ENCODE data around the gene SPECC1. TPM values are rescaled to one million over a fixed set of nuclear protein-coding genes. Genes with fewer than 3 reads are reported as not detected.

SPECC1 gene
- total and polyA plus RNA-seq, 8 donors: 6.1 to 38.3 (median 7.1) TPM

GRCh38 chr17:20077978-20078685 lies 69.0 kb downstream of the SPECC1 start:
- Histone ChIP-seq H3K36me3 (no peaks in the 10 kb centered on the region), H3K27ac (no peak overlapping the region), H3K4me3 (no peak overlapping the region), H3K9me3 (no peaks in the 10 kb centered on the region), H3K4me1 (peaks cover 0 to 32% of the 10 kb centered on the region in 2 donors), H3K27me3 (no peaks in the 10 kb centered on the region)
- intact Hi-C loops (cut with DNase I): no loop called here
- no peak for TF ChIP-seq CTCF (IDR thresholded peaks at IDR 0.05)
- DNase-seq (no peak), ATAC-seq (no peak)

- DNase-seq (no peak), ATAC-seq (no peak)
- no peak overlapping the region for H3K27ac ChIP-seq
- intact Hi-C loops (cut with DNase I): no loop called here
- TF ChIP-seq CTCF (IDR thresholded peaks at IDR 0.05): no peak
- no peaks in the 10 kb centered on the region for H3K36me3 ChIP-seq
- H3K4me1 ChIP-seq: peaks cover 0 to 11% of the 10 kb centered on the region in 2 donors
- no peaks in the 10 kb centered on the region for H3K9me3 ChIP-seq
- H3K27me3 ChIP-seq: no peaks in the 10 kb centered on the region
- H3K4me3 ChIP-seq: no peak overlapping the region
These were observed 71.4 kb downstream of the SPECC1 start for GRCh38 chr17:20080513-20080912.

GRCh38 chr17:20083156-20083859 lies 74.1 kb downstream of the SPECC1 start:
- TF ChIP-seq CTCF (IDR thresholded peaks at IDR 0.05): no peak
- Histone ChIP-seq H3K4me1 (no peaks in the 10 kb centered on the region), H3K36me3 (no peaks in the 10 kb centered on the region), H3K4me3 (no peak overlapping the region), H3K27ac (no peak overlapping the region), H3K9me3 (no peaks in the 10 kb centered on the region), H3K27me3 (no peaks in the 10 kb centered on the region)
- no peak for ATAC-seq
- no peak for DNase-seq
- intact Hi-C loops (cut with DNase I): no loop called here

DNA sequence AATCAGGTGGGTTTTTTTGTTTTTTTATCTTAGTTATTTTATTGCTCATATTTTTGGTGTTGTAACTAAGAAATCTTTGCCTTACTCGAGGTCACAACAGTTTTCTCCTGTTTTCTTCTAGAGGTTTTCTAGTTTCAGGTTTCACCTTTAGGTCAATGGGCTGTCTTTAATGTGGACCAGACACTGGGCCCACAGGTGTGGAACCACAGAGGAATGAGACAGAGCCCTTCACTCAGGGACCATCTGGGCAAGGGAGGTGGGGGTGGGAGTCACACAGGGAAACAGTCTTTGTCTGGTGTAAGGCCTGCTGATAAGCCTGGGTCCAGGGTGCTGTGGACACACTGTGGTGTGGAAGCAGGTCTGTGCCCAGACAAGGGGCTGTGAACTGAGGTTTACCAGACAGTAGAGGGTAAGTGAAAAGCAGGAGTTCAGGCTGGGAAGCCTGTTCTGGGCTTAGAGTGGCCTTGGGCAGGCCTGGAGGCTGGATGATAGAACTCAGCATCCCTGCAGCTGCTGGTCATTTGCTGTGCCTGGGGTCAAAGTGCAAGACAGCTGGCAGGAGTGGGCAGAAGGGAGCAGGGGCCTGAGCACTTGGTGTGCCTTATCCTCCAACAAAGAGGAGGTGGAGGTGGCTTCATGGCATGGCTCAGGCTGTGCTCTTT lies 75.6 kb downstream of the SPECC1 start:
- ATAC-seq (no peak), DNase-seq (no peak)
- Histone ChIP-seq H3K27ac (no peak overlapping the region), H3K27me3 (no peaks in the 10 kb centered on the region), H3K36me3 (no peaks in the 10 kb centered on the region), H3K4me3 (no peak overlapping the region), H3K9me3 (no peaks in the 10 kb centered on the region), H3K4me1 (no peaks in the 10 kb centered on the region)
- TF ChIP-seq CTCF (IDR thresholded peaks at IDR 0.05): no peak
- intact Hi-C loops (cut with DNase I): no loop called here

GRCh38 chr17:20085283-20085845 lies 76.2 kb downstream of the SPECC1 start:
- Histone ChIP-seq H3K4me1 (no peaks in the 10 kb centered on the region), H3K27ac (no peak overlapping the region), H3K9me3 (no peaks in the 10 kb centered on the region), H3K36me3 (no peaks in the 10 kb centered on the region), H3K27me3 (no peaks in the 10 kb centered on the region), H3K4me3 (no peak overlapping the region)
- ATAC-seq: no peak
- DNase-seq: no peak
- intact Hi-C loops (cut with DNase I): no loop called here
- no peak for TF ChIP-seq CTCF (IDR thresholded peaks at IDR 0.05)
